HG02852 (cell line): Measurements from ENCODE around the gene KCTD5.
"Not testable (repeated sequence)": the region's sequence is repeated elsewhere in the genome, so short reads cannot be mapped to it uniquely, and the experiment has no call there.

ENCODE experiments used
- ATAC-seq: cut with Tn5 transposase; IDR thresholded peaks from one replicate; pipeline ENCODE4 v1.9.1; 2021; ENCODE audit warnings: mild to moderate bottlenecking, moderate library complexity; ENCODE audit not compliant: unreplicated experiment

Gene KCTD5, protein sequence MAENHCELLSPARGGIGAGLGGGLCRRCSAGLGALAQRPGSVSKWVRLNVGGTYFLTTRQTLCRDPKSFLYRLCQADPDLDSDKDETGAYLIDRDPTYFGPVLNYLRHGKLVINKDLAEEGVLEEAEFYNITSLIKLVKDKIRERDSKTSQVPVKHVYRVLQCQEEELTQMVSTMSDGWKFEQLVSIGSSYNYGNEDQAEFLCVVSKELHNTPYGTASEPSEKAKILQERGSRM

DNA sequence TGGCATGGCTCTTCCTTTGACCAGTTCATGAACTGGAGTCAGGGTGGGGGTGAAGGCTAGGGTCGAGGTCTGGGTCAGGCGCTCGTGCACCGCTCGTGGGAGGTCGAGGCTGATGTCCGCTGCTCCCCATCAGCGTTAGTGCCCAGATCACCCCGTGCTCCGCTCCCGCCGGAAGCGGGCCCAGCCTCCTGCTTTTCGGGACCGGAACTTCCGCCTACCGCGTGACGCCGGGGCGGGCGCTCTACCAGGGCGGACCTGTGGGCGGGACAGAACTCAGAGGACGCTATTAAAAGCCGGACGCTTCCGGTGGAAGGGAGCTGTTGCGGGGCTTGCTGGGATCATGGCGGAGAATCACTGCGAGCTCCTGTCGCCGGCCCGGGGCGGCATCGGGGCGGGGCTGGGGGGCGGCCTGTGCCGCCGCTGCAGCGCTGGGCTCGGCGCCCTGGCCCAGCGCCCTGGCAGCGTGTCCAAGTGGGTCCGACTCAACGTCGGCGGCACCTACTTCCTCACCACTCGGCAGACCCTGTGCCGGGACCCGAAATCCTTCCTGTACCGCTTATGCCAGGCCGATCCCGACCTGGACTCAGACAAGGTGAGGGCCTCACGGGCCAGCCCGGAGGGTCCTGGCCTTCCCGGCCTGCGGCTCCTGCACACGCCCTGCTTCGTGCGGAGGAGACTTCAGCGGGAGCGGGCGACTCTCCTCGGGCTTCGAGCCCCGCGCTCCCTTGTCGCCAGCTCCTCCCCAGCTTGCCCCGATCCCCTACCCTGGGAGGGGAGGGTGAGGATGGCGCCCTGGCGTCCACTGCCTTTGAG is at the start of gene KCTD5:
TSS of gene KCTD5 (plus strand) at position 315 of the 813 bp plus-strand sequence. CDS start at position 341, 26 bp downstream.
- ATAC-seq = peak; percentile 64

DNA sequence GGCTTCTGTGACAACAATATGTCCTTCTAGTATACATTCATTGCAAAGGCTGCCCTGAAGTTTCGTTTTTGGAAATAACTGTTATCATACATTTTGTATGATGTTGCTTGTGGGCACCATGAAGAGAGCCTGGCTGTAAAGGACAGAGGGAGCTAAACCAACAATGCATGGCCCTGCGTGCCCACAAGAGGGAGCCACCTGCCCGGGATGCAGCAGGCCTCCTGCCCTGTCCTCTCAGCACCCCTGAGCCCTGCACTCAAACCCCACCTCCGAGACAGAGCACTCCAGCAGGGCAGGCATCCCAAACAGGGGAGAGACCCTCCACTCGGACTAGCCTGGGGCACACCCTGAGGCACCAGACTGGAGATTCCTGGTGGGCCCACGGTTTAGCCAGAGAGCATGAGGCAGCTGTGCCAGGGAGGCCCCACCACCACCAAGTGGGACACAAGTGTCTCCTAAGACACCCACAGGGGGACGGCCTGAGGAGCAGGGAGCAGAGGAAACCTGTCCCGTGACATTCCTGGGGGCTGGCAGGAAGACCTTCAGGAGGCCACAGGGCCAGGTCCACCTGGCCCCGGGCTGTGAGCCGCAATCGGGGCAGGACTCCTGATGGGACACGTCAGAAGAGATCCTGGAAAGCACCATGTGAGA is 43.1 kb upstream of the KCTD5 start:
- not testable (repeated sequence) for ATAC-seq

DNA sequence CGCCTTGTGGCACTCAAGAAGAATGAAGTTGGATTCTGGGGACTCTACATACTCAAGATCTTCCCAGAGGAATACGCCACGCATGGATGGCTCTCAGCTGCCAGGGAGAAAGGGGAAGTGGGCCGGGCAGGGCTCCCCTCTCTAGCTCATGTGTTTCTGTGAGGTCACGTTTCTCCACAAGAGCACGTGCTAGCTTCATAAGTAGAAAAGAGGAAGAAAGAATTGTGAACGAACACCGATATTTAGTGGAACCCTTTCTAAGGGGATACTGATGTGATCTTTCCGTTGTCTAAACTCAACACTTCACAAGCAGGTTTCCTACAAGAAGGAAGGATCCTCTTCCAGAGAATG is 42.6 kb upstream of the KCTD5 start:
- ATAC-seq = not testable (repeated sequence)

DNA sequence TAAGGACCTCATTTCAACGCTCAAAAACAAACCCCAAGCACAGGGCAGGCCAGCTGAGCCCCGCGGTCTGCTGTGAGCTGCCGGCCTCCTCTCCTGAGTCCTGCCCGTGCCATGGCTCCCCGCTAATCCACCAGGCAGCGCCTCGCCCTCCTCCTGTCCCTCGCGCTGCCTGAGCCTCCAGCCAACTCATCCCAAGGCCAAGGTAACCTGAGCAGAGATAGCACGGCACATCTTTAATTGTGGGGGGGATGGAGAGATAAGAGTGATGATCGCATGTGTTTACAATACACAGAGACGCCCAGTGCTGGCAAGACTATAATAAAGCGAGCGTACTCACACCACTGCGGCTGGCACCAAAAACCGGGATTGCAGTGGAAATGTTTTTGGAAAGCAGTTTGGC is 39.8 kb upstream of the KCTD5 start:
- ATAC-seq = not testable (repeated sequence)

DNA sequence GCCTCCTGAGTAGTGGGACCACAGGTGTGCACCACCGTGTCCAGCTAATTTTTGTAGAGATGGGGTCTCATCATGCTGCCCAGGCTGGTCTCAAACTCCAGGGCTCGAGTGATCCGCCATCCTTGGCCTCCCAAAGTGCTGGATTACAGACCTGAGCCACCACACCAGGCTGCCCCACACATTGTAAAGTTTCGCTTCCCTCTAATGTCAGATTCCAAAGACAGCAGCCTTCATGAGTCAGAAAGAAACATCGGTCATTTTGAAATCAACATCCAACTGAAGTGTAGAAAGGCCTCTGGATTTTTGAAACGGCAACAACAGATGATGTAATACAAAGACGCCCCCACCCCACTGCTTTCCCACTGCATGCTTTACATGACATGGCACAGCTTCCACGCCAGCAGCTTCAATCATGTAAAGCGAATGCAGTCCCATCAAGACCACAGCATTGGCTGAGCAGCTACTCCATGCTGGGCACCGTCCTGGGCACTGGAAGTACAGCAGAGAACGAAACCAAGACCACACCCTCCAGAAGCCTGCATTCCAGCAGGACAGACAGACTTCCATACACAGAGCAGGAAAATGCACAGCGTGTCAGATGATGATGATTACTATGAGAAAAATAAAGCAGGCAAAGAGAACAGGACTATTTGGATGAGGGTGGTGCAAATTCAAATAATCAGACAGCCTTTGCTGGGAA is 37.4 kb upstream of the KCTD5 start:
- ATAC-seq = not testable (repeated sequence)

DNA sequence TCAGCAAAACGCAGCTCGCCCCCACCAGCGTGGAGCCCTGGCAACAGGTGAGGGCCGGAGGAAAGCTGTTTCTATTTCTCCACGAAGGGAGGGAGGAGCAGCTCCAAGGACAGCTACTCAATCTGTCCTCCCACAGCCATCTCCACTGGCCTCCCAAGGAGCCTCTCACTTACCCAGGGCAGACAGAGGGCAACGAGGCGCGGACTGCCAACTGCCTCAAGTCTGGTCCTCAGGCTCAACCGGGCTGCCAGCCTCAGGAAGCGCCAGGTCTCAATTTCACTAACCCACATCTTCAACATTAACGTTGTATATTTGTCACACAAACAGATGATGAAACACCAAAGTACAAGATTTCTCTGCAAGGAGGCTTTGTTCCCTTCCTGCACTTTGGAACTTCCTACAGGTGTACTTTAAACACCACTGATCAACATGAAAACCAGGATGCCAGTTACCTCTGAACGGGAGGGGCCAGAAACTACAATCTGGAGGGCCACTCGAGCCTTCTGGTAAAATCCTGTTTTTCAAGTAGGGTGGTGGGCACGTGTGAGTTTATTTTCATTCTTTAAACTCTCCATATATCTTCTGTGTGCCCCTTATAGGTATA is 31.0 kb upstream of the KCTD5 start:
- not testable (repeated sequence) for ATAC-seq

DNA sequence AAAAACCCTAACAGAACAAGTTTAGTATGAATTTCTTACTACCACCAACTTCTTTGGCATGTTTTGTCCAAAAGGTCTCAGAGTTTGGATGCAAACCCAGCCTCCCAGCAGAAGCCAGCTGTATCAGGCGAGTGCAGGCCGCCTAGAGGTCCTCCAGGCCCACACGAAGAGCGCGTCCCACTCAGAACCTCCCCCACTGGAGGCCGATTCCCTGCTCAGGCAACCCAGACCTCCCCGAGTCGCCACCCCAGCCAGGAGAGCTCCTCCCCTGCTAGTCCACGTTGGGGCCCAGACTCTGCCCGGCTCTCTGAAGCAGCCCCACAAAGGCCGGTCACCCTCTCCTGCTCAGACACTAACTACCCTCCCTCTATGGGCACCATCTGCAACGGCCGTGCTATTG is 28.4 kb upstream of the KCTD5 start:
- ATAC-seq = not testable (repeated sequence)

DNA sequence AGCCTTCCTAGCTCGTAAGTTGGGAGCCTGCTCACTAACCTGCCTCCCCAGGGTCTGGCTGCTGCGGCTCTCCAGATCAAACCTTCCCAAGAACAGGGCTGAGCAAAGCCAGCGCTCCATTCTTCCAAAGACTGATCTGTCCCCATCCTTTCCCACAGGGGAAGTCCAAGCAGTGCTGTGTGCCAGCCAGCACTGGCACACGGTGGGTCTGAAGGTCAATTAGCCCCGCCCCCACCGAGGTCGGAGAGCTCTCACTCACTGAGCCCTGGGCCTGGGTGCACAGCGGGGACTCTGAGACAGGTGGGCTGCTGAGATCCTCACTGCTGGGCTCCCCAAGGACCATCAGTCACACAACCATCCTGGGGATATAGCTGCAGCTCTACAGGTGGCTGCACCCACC is 27.4 kb upstream of the KCTD5 start:
- not testable (repeated sequence) for ATAC-seq

DNA sequence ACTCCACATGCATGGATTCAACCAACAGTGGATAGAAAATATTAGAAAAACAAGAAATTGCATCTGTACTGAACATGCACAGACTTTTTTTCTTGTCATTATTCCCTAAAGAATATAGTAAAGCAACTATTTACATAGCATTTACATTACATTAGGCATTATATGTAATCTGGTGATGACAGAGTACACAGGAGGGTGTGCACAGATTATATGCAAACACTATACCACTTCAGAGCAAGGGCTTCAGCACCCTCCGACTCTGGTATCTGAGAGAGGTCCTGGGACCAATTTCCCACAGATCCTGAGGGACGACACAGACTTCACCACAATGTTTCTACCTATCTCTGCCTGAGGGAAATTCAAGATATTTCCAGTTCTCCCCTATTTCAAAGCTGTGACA is 25.3 kb upstream of the KCTD5 start:
- no peak for ATAC-seq

DNA sequence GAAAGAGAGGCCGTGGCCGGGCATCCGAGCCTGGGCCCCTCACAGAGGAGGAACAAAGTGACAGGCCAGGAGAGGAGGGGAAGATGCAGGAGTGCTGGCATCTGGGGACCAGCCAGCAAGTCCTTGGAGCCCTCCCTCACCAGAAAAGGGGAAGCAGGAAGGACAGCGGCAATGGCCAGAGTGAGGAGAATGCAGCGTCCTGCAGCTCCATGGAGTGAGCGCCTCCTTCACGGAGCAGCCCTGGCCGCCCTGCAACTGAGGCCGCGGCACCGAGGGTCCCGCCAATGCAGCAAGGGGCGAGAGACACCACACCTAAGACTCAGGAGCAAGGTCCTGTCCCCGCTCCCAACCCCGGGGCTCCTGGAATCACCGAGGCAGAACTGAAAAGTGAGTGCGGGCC is 24.5 kb upstream of the KCTD5 start:
- ATAC-seq = not testable (repeated sequence)

DNA sequence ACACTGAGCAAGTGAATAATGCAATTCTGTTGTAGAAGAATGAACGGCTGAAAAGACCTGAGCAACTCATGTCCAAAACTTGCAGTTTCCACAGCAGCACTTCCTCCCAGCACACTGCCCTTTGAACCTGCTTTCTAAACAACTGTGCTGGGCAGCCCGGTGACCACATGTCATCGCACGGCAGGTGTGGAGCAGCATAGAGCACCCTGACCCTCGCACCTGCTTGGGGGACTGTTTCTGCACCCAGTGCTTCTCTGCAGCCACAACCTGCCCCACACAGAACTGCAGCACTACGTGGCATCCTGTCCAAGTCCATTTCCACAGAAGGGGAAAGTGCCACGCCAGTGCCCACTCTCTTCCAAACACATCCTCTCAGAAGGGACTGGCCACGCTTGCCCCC is 22.8 kb upstream of the KCTD5 start:
- not testable (repeated sequence) for ATAC-seq

DNA sequence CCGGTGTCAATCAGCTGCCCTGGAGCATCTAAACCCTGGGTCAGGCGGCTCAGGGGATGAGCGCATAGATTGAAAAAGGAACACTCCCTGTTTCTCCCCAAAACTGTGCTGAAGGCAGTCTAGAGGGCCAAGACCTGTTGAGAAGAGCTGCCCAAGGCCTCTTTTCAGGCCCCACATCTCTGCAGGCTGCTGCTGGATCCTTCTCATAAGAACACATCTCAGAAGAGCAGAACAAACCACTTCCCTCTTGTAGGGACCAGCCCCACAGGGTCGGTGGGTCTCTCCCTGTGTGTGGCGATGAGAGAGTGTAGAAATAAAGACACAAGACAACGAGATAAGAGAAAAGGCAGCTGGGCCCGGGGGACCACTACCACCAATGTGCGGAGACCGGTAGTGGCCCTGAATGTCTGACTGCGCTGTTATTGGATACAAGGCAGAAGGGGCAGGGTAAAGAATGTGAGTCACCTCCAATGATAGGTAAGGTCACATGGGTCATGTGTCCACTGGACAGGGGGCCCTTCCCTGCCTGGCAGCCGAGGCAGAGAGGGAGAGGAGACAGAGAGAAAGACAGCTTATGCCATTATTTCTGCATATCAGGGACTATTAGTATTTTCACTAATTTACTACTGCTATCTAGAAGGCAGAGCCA is 22.2 kb upstream of the KCTD5 start:
- not testable (repeated sequence) for ATAC-seq

DNA sequence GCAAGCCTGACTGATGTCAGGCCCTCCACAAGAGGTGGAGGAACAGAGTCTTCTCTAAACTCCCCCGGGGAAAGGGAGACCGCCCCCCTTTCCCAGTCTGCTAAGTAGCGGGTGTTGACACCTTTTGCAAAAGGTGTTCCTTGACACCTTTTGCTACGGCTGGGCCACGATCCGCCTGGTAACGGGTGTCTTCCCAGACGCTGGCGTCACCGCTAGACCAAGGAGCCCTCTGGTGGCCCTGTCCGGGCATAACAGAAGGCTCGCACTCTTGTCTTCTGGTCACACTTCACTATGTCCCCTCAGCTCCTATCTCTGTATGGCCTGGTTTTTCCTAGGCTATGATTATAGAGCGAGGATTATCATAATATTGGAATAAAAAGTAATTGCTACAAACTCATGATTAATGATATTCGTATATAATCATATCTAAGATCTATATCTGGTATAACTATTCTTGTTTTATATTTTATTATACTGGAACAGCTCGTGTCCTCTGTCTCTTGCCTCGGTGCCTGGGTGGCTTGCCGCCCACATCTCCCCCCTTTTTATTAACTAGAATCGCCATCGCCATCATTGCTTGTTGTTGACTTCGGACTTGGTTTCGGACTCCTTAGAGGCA is 21.5 kb upstream of the KCTD5 start:
- ATAC-seq = not testable (repeated sequence)

DNA sequence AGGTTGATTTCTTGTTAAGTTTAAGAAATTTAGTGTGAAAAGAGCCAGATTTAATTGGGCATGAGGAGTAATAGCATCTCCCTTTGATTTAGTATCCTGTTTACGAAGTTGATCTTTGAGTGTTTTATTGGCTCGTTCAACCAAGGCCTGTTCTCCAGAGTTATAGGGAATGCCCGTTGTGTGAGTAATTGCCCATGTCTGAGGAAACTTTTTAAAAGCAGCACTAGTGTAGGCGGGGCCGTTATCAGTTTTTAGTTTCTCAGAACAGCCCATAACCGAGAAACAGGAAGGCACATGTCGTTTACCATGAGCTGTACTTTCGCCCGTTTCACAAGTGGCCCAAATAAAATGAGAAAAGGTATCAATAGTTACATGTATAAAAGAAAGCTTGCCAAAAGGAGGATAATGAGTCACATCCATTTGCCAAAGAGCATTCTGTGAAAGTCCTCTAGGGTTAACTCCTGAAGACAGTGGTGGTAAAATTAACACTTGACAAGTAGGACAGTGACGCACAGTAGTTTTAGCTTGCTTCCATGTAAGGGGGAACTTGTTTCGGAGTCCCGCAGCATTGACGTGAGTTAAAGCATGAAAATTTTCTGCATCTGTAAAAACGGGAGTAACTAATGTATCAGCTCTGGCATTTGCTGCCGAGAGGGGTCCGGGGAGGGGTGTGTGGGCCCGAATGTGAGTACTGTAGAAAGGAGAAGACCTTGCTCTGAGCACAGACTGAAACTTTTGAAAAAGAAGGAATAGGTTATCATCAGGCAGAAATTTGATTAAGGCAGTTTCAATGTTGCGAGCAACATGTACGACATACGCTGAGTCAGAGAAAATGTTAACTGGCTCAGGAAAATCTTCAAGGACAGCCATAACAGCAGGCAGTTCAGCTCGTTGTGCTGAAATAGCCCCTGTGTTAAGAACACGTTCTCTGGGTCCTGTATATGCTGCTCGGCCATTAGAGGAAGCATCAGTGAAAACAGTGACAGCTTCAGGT is 18.5 kb upstream of the KCTD5 start:
- ATAC-seq = no peak

DNA sequence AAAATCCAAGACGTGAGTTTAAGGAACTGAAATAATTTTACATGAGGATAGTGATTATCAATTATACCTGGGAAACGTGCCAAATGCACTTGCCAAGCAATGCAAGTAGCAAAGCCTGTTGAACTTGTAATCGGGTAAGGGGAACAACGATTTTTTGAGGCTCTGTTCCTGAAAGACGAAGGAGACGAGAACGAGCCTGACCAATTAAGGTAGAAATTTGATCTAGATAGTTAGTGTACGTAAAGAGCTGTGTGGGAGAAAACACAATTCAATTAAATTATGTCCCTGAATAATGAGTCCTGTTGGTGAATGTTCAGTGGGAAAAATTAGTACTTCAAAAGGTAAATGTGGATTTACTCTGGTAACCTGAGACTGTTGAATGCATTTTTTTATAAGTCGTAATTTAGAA is 17.7 kb upstream of the KCTD5 start:
- ATAC-seq = no peak

DNA sequence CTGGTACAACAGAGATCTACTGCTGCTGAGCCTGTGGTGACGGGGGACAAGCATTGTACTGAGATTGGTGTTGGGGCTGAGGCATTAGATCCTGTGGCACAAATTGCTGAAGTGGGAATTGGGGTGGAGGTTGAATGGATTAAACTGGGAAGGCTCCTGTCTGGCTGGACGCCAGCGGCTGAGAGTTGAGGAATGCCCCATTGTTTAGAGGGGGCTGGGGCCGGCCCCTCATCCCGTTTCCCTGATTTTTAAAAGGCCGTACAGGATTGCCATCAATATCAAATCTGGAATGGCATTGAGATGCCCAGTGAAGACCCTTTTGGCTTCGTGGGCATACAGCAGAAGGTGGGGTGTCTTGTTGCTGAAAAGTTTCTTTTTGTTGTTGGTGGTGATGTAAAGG is 15.7 kb upstream of the KCTD5 start:
- not testable (repeated sequence) for ATAC-seq

DNA sequence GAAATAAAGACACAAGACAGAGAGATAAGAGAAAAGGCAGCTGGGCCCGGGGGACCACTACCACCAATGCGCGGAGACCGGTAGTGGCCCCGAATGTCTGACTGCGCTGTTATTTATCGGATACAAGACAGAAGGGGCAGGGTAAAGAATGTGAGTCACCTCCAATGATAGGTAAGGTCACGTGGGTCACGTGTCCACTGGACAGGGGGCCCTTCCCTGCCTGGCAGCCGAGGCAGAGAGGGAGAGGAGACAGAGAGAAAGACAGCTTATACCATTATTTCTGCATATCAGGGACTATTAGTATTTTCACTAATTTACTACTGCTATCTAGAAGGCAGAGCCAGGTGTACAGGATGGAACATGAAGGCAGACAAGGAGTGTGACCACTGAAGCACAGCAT is 12.7 kb upstream of the KCTD5 start:
- not testable (repeated sequence) for ATAC-seq

DNA sequence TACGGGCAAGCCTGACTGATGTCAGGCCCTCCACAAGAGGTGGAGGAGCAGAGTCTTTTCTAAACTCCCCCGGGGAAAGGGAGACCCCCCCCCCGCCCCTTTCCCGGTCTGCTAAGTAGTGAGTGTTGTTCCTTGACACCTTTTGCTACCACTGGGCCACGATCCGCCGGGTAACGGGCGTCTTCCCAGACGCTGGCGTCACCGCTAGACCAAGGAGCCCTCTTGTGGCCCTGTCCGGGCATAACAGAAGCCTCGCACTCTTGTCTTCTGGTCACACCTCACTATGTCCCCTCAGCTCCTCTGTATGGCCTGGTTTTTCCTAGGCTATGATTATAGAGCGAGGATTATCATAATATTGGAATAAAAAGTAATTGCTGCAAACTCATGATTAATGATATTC is 12.3 kb upstream of the KCTD5 start:
- ATAC-seq = not testable (repeated sequence)

DNA sequence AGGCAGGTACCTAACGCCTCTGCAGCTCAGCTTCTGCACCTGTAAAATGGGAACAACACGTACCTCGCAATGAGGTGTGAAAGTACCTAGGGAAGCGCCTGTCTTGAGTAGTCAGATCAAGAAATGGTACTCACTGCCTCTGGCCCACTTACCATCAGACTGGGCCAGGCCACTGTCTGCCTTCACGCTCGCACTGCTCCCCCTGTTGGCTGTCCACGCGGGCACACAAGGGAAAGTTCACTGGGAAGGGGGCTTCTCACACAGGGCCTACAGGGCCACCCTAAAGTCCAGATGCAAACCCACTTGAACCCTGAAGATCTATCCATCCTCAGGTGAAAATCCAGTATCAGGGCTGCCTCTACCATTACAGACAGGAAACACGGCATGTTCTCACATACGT is 11.1 kb upstream of the KCTD5 start:
- not testable (repeated sequence) for ATAC-seq
